Measurements from ENCODE around the gene LAPTM4A.

The LAPTM4A gene

GRCh38 chr2:20067992-20068584 is 16.7 kb upstream of the LAPTM4A start:
- H3K4me3 ChIP-seq (ENCODE audit: control insufficient read depth, low read depth, low read length): no peak overlapping the region
- peak; percentile 96 for DNase-seq (ENCODE audit: low read depth)
- no peak for TF ChIP-seq CTCF (conservative IDR thresholded peaks at IDR 0.05; ENCODE audit: control insufficient read depth, insufficient read depth, low read depth, low read length)

GRCh38 chr2:20065885-20066602 is 14.6 kb upstream of the LAPTM4A start:
- TF ChIP-seq CTCF (conservative IDR thresholded peaks at IDR 0.05; ENCODE audit: control insufficient read depth, insufficient read depth, low read depth, low read length): no peak
- no peak overlapping the region for H3K4me3 ChIP-seq (ENCODE audit: control insufficient read depth, low read depth, low read length)
- DNase-seq (ENCODE audit: low read depth): peak; percentile 81

GRCh38 chr2:20064841-20065240 is 13.4 kb upstream of the LAPTM4A start:
- TF ChIP-seq CTCF (conservative IDR thresholded peaks at IDR 0.05; ENCODE audit: control insufficient read depth, insufficient read depth, low read depth, low read length): no peak
- DNase-seq (ENCODE audit: low read depth): no peak
- H3K4me3 ChIP-seq (ENCODE audit: control insufficient read depth, low read depth, low read length): no peak overlapping the region

- DNase-seq (ENCODE audit: low read depth): no peak
- TF ChIP-seq CTCF (conservative IDR thresholded peaks at IDR 0.05; ENCODE audit: control insufficient read depth, insufficient read depth, low read depth, low read length): no peak
- no peak overlapping the region for H3K4me3 ChIP-seq (ENCODE audit: control insufficient read depth, low read depth, low read length)
Observed at GRCh38 chr2:20064421-20064820, 13.0 kb upstream of the LAPTM4A start.

- no peak overlapping the region for H3K4me3 ChIP-seq (ENCODE audit: control insufficient read depth, low read depth, low read length)
- DNase-seq (ENCODE audit: low read depth): peak; percentile 92
- TF ChIP-seq CTCF (conservative IDR thresholded peaks at IDR 0.05; ENCODE audit: control insufficient read depth, insufficient read depth, low read depth, low read length): no peak
Observed at GRCh38 chr2:20062615-20063545, 11.5 kb upstream of the LAPTM4A start.

GRCh38 chr2:20061940-20062339 is 10.5 kb upstream of the LAPTM4A start:
- DNase-seq (ENCODE audit: low read depth): no peak
- no peak for TF ChIP-seq CTCF (conservative IDR thresholded peaks at IDR 0.05; ENCODE audit: control insufficient read depth, insufficient read depth, low read depth, low read length)
- H3K4me3 ChIP-seq (ENCODE audit: control insufficient read depth, low read depth, low read length): no peak overlapping the region

Measured in fibroblast of mammary gland (primary cell).